NCI-H1048 (cell line): ENCODE measurements around the gene SEC14L1.

Experiments
- DNase-seq: peaks from one replicate; lab custom pipeline; 2025; lab: John Stamatoyannopoulos, UW

SEC14L1 gene

DNA sequence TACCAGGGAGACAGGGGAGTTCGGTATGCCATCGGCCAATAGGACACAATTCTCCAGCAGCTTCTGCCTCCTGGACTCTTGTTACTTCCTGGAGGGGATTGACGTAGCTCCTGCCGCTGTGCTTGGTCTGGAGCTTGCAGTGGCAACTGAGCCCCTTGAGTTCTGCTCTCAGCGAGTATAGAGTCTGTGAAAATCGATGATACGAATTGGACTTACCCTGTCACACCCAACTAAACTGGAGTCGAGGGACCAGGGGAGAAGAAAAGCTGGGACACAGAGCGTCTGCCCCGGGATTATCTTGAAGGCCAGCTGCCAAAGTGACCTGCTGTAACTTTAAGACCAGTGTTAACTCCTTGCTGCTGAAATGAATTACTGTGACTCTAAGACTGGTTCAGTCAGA is 22.2 kb downstream of the SEC14L1 start:
- DNase-seq: no peak

DNA sequence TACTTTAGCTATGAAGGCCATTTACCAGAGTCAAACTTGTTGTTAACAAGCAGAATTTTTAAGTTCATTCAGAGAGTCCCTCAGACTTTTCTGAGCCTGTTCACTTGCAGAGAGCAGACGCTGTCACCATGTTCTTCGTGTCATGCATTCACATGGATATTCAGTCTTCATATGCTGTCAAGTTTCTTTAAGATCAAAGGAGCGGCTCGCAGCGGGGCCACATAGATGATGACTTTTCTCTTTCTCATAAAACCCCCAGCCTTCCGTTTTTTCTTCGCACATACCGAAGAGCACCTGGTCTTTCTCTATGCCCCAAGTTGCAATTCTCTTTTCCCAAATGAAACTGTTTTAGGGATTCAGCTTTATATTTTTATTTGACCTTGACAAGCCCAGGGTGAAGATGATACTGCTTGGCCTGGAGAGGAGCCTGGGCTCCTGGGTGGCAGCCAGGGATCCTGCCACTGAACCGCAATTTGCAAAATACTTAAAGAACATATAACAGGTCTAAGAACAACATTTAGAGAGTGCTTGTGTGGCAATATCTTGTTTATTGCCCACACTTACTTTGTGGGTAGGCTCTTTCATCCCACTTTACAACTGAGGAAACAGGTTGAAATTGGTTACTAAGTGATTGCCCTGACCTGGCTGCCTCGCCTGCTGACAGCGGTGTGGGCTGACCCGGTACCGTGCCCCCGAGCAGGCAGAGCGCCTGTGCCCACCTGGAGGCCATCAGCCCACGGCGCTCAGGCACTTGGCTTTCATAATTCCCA is 22.9 kb downstream of the SEC14L1 start:
- DNase-seq: no peak

DNA sequence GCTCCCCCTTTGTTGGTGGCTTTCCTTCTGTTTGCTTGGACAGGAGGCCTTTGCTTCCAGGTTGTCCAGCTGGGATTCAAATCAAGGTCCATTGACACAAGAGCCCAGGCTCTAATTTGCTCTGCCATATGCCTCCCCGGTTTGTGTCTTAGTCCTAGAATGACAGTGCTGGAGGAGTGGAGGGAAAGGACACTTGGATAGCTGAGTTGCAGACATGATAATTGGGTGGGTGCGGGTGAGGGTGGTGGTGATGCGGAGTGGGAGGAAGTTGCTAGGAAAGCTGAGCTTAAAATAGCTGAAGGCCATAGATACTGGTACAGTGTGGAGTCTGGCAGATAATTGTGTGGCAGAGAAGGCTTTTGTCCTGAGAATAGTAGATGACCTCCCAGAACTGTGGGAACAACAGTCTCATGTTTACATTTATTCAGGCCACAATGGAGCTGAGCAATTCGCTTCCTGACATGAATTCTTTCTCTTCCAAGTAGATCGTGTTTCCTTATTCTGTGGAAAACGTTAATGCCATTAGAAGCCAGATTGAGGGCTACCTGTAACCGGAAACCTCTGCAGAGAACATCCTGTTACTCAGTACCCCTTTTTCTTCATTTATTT is 23.8 kb downstream of the SEC14L1 start:
- DNase-seq: no peak

DNA sequence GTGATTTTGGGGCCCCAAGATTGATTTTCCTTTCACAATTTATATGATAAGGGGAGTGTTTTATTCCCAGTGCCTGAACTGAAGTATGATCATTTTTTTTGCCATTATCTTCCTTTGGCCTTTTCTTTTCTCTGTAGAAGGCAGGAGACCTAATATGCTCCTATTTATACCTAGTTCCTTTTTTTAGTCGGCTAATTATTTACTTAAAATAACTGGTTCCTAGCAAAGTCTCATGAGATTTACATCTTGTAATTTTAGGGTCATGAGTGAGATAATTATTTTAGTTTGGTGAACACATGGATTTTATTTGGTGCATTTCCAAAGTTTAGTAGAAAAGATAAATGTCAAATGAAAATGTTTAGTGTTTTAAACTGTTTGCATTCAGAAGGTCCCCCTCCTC is 24.8 kb downstream of the SEC14L1 start:
- DNase-seq: no peak

DNA sequence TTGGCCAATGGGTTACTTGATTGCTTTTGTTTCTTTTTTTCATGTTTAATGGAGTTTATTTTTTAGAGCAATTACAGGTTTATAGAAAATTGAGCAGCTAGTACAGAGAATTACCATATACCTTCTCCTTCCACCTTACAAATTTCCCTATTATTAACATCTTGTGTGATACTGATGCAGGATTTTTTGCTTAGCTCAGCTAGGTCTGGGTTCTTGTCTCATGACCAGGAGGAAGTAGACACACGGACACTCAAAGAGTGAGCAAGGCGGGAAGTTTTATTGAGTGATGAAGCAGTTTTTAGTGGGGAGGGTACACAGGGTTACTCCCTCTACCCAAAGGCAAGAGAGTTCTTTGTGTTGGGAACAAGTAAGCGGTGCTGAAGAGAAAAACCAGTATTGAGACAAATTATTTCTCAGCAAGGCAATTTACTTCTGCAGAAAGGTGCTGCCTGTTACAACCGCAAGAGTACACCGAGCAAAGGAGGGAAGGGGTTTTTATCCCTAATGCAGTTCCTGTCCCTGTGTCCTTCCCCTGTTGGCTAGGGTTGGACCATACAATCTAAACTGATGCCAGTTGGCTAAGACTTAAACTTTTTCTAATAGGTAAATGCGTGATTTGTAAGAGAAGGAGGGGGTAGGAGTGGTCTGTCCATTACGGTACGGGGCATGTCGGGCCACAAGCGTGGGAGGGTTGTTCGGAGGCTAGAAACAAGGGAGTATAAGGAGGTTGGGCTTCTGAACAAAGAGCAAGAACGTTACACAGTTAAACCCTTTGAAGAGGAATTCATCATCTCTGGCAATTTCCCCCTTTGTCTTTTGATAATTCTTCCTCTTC is 26.9 kb downstream of the SEC14L1 start:
- DNase-seq: no peak

DNA sequence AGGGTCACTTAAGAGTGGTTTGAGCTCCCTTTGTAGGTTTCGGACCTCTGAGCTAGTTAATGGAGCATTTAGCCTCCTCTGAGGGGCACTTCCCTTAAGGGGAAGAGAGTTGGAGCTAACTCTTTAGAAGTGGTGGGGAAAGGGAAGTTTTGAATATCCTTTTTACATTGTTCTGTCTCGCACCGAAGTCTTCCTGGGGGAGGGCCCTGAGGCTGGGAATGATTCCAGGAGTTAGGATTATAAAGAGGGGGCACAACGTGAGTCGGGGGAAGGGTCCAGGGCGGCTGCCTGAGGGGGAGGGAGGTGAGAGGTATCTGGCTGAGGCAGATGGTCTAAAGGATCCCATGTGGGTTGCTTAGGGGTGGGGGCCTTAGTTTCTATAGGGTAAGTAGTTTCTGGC is 32.3 kb downstream of the SEC14L1 start:
- no peak for DNase-seq

DNA sequence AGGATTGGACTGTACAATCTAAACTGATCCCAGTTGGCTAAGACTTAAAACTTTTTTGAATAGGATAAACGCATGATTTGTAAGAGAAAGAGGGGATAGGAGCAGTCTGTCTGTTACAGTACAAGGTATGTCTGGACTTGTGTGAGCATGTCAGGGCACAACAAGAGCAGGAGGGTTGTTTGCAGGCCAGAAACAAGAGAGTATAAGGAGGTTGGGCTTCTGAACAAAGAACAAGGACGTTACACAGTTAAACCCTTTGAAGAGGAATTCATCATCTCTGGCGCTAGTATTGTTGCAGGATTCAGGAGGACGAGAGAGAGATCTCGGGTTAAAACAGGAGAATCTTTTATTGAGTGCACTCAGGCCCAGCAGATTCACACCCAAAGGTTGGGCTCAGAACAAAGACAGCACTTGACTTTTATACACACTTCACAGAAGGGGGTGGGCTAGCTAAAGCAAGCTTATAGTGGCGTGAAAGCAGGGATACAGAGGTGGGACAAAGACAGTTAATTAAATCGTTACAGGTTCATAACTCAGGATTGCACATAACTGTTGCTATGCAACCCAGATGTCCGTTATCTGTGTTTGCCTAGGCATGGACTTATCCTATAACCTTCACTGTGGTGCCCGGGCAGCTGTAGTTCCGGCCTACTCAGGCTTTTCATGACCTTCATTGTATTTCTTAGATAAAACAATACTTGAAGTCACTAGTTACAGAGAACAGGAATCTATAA is 34.3 kb downstream of the SEC14L1 start:
- DNase-seq: no peak

DNA sequence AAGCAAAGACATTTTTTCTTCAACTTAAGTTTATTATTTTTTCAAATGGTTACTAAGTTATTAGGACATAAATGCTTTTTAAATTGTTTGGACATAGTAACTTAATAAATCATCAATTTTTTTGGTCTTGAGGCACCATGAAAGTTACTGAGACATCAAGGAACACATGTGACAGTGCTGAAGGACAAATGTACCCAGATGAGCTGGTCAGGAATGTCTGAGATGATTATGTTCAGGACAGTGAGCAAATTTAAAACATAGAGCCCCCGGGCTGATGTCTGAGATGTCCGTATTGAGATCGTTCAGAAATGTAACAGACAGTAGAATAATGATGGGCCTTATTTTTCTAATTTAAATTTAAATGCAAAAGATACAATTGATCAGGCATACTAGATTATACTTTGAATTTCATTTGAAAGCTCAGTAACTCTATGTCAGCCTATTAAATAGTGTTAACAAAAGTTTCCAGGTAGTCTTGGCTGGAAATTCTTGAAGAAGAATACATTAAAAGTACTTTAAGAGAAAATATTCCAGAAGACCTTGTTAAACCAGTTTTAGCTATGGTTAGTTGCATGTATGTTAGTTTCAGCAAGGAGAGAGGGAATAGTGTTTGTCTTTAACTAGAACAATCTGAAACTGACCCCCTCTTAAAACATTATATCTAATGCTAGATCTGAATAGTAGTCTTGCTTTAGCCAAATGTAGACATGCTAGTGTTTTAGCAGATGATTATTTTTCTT is 36.4 kb downstream of the SEC14L1 start:
- DNase-seq: no peak

DNA sequence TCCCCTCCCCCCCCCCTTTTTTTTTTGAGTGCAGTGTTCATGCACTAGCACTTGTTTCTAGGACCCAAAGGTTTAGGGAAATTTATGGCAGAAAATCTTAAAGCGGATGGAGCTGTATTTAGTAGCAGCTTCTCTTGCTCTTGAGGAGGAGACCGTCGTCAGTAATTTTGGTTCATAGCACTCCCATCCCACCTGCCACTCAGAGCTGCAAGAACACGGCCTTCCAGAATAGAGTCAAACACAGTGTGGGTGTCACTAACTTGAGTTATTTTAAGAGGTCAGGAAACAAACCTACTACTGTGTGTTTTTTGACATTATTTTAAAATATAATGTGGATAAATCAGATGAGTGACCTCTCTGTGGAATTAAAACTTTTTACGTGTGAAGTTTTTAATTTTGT is 37.3 kb downstream of the SEC14L1 start:
- no peak for DNase-seq

DNA sequence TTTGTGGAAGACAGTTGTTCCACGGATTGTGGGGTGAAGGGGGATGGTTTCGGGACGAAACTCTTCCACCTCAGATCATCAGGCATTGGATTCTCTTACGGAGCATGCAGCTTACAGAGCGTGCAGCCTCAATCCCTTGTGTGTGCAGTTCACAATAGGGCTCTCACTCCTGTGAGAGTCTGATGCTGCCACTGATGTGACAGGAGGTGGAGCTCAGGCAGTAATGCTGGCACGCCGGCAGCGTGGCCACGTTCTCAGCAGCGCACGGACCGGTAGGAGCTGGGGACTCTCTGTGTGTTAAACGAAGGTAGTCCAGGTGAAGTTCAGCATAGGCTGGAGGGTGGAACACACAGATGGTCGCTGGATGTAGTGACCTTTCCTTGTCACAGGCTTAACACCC is 37.8 kb downstream of the SEC14L1 start:
- no peak for DNase-seq

DNA sequence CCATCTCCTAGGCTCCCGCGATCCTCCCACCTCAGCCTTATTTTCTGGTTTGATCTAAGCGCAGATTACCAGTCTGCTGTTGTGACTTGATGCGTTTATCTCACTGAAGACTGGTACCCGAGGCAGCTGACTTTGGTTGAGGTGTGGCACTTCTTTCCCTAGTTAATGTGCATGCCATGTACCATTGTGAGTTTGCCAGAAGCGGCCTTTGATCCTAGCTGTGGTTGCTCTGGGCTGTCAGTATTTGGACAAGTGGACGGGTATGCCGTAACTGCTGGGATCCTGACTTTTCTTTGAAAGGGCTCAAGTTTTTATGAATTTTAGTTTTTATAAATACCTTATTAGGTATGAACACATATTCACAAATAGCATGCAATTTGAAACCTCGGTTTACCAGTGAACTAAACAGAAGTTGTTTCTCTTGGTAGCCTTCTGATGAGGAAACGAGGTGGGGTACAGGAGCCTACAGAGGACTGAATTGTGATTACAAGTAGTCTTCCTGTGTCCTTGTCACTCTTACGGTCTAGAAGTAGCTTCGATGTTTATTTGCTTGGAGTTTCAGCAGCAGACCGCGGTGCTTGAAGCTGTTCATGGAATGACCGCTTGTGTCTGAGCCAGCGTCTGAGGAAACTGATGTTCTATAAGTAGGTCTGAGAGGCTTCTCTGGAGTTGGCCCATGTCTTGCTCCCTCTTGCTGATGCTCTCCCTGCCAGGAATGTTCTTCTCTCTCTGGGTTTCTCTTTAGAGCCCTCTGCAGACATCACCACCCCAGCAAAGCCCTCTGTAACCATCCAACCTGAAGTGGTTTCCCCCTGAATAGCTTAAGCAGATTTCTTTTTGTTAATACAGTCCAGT is 40.0 kb downstream of the SEC14L1 start:
- DNase-seq: no peak

DNA sequence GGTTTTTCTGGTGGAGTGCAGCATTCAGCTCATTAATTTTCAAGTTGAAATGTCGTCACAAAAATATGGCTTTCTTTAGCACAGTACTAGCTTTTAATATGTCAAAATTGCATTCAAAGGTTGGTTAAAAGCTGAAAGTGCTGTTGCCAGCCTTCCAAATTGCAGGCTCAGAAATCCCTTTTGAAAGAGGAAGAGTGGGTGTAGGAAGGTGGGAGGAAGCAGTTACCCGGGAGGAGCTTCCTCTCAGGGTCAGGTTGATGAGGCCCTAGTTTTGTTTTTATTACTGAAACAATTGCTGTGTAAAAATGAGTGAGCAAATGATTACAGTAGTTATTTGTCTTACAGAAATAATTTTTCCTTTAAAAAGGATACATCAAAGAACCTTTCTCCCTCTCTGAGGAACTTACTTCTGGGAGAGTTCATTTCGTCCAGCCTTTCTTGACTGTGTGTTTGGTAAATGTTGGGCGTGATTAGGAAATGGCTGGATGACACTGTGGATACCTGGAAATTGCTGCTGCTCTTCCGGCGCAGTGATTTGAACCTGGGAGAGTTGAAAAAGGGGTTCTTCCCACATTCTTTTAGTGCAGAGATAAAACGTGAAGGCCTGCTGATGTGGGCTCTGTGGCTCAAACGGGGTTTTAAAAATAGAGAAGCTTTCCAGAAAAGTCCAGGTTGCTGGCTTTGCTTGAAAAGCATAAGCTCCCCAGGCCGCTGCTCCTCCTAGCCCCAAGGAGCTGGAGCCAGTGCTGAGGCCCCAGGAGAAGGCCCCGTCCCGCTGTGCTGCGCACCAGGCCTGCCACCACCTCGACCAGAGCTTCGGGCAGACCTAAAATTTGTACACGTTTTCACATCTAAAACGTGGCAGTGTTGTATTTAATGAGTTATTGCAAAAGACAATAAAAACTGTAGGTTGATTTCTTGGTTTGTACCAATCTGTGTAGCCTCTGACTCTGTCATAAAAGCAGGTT is 41.7 kb downstream of the SEC14L1 start:
- DNase-seq: no peak

DNA sequence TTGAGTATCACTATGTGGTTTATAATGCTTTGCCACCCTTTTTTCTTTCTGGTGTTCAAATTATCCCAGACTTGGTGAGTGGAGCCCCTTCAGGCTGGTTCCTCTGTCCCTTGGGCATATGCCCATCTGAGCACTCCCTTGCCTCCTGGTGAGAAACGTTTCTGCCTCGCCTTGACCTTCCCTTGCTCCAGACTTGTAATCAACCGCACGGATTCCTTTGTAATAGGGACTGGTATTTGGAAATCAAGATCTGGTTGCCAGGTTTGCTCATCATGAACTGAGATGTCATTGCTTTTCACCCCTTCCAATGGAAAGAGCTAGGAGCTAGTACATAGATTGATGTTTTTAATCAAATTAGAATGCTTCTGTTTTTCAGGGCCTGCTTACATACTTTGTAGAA is 43.7 kb downstream of the SEC14L1 start:
- DNase-seq: no peak

DNA sequence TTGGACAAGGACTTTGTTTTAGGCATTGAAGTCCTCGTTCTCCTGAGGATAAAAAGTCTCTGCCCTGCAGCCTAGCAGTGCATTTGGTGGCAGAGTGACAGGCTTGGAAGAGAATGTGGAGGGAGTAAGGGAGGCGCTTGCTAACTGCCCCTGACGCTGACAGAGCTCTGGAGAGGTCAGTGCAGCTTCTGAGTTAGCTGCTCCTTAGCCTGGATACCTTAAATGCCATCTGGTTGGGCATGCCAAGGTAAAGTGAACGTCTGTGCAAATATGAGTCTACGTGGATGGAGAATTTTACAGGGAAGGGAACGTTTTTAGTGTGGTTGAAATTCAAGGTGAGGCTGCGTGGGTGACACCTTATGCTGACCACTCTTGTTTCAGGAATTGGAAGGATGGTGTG is 44.4 kb downstream of the SEC14L1 start:
- DNase-seq: no peak

DNA sequence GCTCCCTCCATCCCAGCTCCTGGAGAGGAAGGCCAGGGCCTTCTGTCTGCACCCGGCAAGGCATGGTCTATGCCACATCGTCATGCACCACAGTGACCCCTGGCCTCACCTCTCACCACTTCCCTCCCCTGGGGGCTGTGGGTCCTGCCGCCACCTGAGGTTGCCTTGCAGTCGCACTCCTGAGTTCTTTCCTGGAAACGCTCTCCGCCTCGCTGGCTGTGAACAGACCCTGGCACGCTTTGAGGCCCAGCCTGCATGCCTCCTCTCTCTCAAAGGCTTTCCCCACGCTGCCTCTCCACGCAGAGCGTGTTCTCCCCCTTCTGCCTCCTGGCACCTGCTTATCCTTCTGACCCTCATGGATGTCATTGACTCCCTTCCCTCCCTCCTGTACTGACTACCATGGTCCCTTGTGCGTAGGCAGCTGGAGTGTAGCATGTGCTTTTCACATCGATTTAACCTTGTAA is 45.4 kb downstream of the SEC14L1 start:
- no peak for DNase-seq

DNA sequence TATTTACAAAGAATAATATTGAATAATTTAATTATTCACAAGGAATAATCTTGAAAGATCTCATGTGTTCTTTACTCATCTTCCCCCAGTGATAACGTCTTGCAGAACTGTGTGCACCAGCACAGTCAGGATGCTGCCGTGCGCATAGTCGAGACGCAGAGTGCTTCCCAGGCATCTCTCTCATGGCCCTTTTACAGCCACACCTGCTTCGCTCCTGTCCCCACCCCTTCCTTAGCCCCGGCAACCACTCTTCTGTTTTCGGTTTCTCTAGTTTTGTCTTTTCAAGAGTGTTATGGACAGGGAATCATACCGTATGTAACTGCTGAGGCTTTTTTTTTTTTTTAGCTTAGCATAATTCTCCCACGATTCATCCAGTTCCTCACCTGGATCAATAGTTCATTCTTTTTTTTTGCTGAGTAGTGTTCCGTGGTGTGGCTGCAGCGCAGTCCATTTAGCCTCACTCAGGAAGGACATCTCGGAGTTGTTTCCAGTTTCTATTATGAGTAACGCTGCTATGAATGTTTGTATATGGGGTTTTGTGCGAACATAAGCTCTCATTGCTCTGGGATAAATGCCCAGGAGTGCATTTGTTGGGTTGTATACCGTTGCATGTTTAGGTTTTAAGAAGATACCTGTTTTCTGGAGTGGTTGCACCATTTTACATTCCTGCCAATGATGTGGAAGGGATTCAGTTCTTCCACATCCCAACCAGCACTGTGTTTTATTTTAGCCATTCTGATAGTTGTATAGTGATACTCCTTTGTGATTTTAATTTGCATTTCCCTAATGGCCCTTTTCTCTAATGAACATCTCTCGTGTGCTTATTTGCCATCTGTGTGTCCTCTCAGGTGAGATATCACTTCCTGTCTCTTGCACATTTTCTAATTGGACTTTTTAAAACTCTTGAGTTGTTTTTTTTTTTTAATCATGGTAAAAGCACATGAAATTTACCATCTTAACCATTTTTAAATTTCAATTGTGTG is 47.6 kb downstream of the SEC14L1 start:
- DNase-seq: no peak

DNA sequence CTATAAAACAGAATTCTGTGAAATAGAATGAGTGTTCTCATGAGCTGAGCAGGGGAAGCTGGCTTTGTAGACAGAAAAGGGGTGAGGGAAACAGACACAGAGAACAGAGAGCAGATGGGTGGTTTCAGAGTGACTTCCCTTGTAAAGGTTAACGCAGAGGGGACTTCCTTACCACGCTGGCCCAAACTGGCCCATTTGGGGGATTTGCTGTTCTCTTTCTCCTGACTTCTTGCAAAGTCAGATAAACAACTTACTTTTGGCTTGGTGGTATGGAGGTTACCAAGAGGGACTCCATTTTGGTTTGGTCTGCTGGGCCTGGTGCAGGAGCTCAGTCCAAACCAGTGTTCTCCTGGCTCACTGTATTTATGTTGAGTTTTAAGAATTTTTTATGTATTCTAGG is 48.4 kb downstream of the SEC14L1 start:
- DNase-seq: no peak

DNA sequence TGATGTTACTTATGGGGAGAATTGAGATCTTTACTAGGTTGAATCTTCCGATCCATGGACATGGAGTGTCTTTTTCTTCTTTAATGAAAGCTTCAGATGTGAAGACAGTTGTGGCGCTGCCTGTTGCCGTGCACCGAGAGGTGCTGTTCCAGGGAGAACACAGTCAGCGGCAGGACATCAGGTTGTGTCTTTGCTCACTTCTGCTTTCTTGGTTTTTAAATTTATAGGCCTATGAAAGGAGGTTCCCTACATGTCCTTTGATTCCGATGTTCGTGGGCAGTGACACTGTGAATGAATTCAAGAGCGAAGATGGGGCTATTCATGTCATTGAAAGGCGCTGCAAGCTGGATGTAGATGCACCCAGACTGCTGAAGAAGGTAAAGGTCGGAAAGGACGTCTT is 49.8 kb downstream of the SEC14L1 start:
- DNase-seq: no peak
